GM12878 (cell line): ENCODE results near the gene CTNNBIP1. TPM values are rescaled to one million over a fixed set of nuclear protein-coding genes. Genes with fewer than 3 reads are reported as not detected.

ENCODE experiments used
- BHLHE40 ChIP-seq, 2 experiments: fragments of 450-650 bp in 1 of 2; IDR thresholded peaks; 2 replicates each; pipeline ENCODE4 v1.6.1; 2011 to 2017; ENCODE audit warnings: low read depth in 2 of 2, borderline replicate concordance in 1 of 2, improper control_type of control experiment in 1 of 2, low read length in 1 of 2, mild to moderate bottlenecking in 1 of 2
- BMI1 ChIP-seq: fragments of 450-650 bp; IDR thresholded peaks from 2 replicates; pipeline ENCODE4 v1.6.1; 2016; ENCODE audit warnings: mild to moderate bottlenecking, moderate library complexity, borderline replicate concordance
- CBFB ChIP-seq: IDR thresholded peaks from 2 replicates; pipeline ENCODE4 v1.6.1; 2016; ENCODE audit warnings: antibody characterized with exemption, low read depth
- CBX5 ChIP-seq: sonication (generic); IDR thresholded peaks from 2 replicates; pipeline ENCODE4 v1.6.1; 2016; ENCODE audit warnings: low read depth, moderate library complexity, mild to moderate bottlenecking, inconsistent platforms
- EED ChIP-seq: sonication (generic); IDR thresholded peaks from 2 replicates; pipeline ENCODE4 v1.6.1; 2016; ENCODE audit warnings: antibody characterized with exemption, low read depth
- GATAD2B ChIP-seq: fragments of 450-650 bp; conservative IDR thresholded peaks from 2 replicates; pipeline ENCODE4 v1.6.1; 2017; ENCODE audit warnings: low read depth, mild to moderate bottlenecking, moderate library complexity
- LARP7 ChIP-seq: fragments of 450-650 bp; IDR thresholded peaks from 2 replicates; pipeline ENCODE4 v1.6.1; 2017; ENCODE audit warnings: mild to moderate bottlenecking
- MEF2A ChIP-seq: IDR thresholded peaks from 2 replicates; pipeline ENCODE4 v1.6.1; 2011; ENCODE audit warnings: low read depth, mild to moderate bottlenecking, low read length, moderate library complexity; ENCODE audit not compliant: insufficient read depth
- MYB ChIP-seq: fragments of 150-350 bp; IDR thresholded peaks from 2 replicates; pipeline ENCODE4 v1.6.1; 2014; ENCODE audit warnings: mild to moderate bottlenecking, low read depth, low read length, borderline replicate concordance
- NR2C1 ChIP-seq: fragments of 450-650 bp; IDR thresholded peaks from 2 replicates; pipeline ENCODE4 v1.6.1; 2017; ENCODE audit warnings: antibody characterized with exemption, mild to moderate bottlenecking, moderate library complexity
- RCOR1 ChIP-seq: conservative IDR thresholded peaks from 2 replicates; pipeline ENCODE4 v1.6.1; 2012; ENCODE audit warnings: low read depth, low read length, improper control_type of control experiment
- RUNX3 ChIP-seq: IDR thresholded peaks from 2 replicates; pipeline ENCODE4 v1.6.1; 2012; ENCODE audit warnings: low read length, inconsistent platforms
- SMC3 ChIP-seq: IDR thresholded peaks from 2 replicates; pipeline ENCODE4 v1.6.1; 2011; ENCODE audit warnings: low read length, improper control_type of control experiment, borderline replicate concordance
- SPI1 ChIP-seq: IDR thresholded peaks from 2 replicates; pipeline ENCODE4 v1.6.1; 2011; ENCODE audit warnings: low read depth, mild to moderate bottlenecking, low read length, moderate library complexity, borderline replicate concordance; ENCODE audit not compliant: insufficient read depth
- SREBF1 ChIP-seq: IDR thresholded peaks from 2 replicates; pipeline ENCODE4 v1.6.1; 2012; ENCODE audit warnings: mild to moderate bottlenecking, low read length
- TAF1 ChIP-seq: IDR thresholded peaks from 2 replicates; pipeline ENCODE4 v1.6.1; 2011; ENCODE audit warnings: mild to moderate bottlenecking, low read depth, low read length, borderline replicate concordance
- TARDBP ChIP-seq: IDR thresholded peaks from 2 replicates; pipeline ENCODE4 v1.6.1; 2016; ENCODE audit warnings: borderline replicate concordance
- ZNF274 ChIP-seq: IDR thresholded peaks from one replicate; pipeline ENCODE4 v1.8.0; 2011; ENCODE audit not compliant: insufficient read length, insufficient read depth
- polyA plus RNA-seq, 11 experiments: library from polyadenylated mRNA; depleted of rRNA in 4 of 11; unstranded in 6 of 11; stranded (reverse) in 5 of 11; fragments of >200 nt; fragmentation: Nextera tagmentation in 4 of 11; fragmentation: Illumina TruSeq in 1 of 11; extraction: Ambion mirVana in 4 of 11; extraction: Trizol in 1 of 11; gene quantifications; 1 replicate in 1 of 11; 2 replicates in 10 of 11; pipeline versions ENCODE4 v1.2.1 to v1.2.3, GENCODE V29; 2011 to 2016; ENCODE audit warnings: inconsistent platforms in 2 of 11, missing spikeins in 2 of 11, low read depth in 1 of 11
- total RNA-seq, 4 experiments: library from RNA; depleted of rRNA in 3 of 4; stranded (reverse); fragments of >200 nt in 3 of 4; fragmentation: Illumina TruSeq in 1 of 4; extraction: Trizol in 1 of 4; gene quantifications; 2 replicates each; pipeline versions ENCODE4 v1.2.1 to v1.2.3, GENCODE V29; 2013 to 2021
- TF ChIP-seq, protein P1 (sequence below): fragments of 450-650 bp; IDR thresholded peaks from 2 replicates; pipeline ENCODE4 v1.6.1; 2016; ENCODE audit warnings: mild to moderate bottlenecking
- TF ChIP-seq, protein P2 (sequence below): IDR thresholded peaks from 2 replicates; pipeline ENCODE4 v1.6.1; 2011; ENCODE audit warnings: low read depth, mild to moderate bottlenecking, low read length, moderate library complexity, borderline replicate concordance; ENCODE audit errors: extremely low read depth
- TF ChIP-seq, protein P3 (sequence below): fragments of 150-350 bp; IDR thresholded peaks from 2 replicates; pipeline ENCODE4 v1.6.1; 2016; ENCODE audit warnings: low read depth, low read length
- TF ChIP-seq, protein P4 (sequence below): fragments of 450-650 bp; IDR thresholded peaks from 2 replicates; pipeline ENCODE4 v1.6.1; 2016; ENCODE audit warnings: mild to moderate bottlenecking
- TF ChIP-seq, protein P5 (sequence below): IDR thresholded peaks from 2 replicates; pipeline ENCODE4 v1.6.1; 2011; ENCODE audit warnings: borderline replicate concordance, low read depth, mild to moderate bottlenecking, moderate library complexity, mixed read lengths, low read length; ENCODE audit not compliant: insufficient read depth; ENCODE audit errors: extremely low read length

CTNNBIP1 gene
- total and polyA plus RNA-seq, 10 of the 15 experiments (the other 5 are each of a cell fraction or from before 2014, with no cell fraction given): 0.42 to 31.8 (median 10.8) TPM

DNA sequence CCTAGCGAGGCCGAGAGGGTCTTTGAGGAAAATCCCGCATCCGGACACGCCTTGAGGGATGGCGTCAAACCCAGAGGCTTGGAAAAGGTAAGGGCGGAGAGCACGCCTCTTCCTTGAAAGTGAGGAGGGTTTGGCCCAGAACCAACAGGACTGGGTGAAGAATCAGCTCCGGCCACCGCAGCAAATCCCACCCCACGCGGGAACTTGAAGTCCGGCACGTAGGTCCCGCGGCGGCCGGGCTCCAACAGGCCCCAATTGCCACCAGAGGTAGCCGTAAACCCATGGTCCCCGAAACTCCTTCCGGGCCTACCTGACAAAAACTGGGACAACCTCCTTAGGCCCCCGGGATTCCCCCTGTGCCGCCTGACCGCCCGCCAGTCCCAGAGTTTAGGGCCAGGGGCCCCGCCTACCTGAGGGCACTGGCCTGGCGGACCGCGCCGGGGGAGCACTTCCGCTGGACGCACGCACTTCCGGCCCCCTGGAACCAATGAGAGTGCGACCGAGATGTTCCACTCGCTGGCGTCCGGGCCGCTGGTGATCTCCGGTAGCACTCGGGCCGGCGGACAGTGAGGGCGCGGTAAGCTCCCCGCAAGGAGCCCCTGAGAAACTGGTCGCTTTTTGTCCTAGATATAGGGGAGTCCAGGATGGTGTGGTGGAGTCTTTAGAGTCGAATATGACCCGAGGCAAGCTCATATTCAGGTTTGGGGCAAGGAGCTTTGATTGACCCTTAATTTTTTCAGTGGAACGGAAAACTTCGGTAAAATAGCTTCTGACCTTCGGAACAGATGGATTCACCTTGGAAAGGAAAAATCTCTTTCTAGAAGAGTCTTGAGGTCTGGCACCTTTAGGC is 33.1 kb upstream of the CTNNBIP1 start, which contains the start of the genes LZIC and NMNAT1 (continued):
- TF ChIP-seq CBFB: peak; percentile 83
- 0 out of 2 replicates have a peak, but pooled peaks have one; percentile 28 for TF ChIP-seq MEF2A
- TF ChIP-seq, protein P1, sequence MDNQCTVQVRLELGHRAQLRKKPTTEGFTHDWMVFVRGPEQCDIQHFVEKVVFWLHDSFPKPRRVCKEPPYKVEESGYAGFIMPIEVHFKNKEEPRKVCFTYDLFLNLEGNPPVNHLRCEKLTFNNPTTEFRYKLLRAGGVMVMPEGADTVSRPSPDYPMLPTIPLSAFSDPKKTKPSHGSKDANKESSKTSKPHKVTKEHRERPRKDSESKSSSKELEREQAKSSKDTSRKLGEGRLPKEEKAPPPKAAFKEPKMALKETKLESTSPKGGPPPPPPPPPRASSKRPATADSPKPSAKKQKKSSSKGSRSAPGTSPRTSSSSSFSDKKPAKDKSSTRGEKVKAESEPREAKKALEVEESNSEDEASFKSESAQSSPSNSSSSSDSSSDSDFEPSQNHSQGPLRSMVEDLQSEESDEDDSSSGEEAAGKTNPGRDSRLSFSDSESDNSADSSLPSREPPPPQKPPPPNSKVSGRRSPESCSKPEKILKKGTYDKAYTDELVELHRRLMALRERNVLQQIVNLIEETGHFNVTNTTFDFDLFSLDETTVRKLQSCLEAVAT: no peak
- TF ChIP-seq, protein P2, sequence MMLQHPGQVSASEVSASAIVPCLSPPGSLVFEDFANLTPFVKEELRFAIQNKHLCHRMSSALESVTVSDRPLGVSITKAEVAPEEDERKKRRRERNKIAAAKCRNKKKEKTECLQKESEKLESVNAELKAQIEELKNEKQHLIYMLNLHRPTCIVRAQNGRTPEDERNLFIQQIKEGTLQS: no peak
- TF ChIP-seq SMC3: no peak
- TF ChIP-seq SREBF1: no peak
- TF ChIP-seq TARDBP: peak; percentile 87; the same call in 1 of the 2 replicates
- no peak for TF ChIP-seq RCOR1
- peak; percentile 66 to 85; a peak in 3 of 4 replicates for TF ChIP-seq BHLHE40 (IDR thresholded peaks at IDR 0.05; ENCODE audit: borderline replicate concordance in 1 of 2, low read depth in 2 of 2, low read length in 1 of 2)
- no peak for TF ChIP-seq MYB
- peak; percentile 86 for TF ChIP-seq NR2C1
- TF ChIP-seq BMI1: no peak
- TF ChIP-seq, protein P3, sequence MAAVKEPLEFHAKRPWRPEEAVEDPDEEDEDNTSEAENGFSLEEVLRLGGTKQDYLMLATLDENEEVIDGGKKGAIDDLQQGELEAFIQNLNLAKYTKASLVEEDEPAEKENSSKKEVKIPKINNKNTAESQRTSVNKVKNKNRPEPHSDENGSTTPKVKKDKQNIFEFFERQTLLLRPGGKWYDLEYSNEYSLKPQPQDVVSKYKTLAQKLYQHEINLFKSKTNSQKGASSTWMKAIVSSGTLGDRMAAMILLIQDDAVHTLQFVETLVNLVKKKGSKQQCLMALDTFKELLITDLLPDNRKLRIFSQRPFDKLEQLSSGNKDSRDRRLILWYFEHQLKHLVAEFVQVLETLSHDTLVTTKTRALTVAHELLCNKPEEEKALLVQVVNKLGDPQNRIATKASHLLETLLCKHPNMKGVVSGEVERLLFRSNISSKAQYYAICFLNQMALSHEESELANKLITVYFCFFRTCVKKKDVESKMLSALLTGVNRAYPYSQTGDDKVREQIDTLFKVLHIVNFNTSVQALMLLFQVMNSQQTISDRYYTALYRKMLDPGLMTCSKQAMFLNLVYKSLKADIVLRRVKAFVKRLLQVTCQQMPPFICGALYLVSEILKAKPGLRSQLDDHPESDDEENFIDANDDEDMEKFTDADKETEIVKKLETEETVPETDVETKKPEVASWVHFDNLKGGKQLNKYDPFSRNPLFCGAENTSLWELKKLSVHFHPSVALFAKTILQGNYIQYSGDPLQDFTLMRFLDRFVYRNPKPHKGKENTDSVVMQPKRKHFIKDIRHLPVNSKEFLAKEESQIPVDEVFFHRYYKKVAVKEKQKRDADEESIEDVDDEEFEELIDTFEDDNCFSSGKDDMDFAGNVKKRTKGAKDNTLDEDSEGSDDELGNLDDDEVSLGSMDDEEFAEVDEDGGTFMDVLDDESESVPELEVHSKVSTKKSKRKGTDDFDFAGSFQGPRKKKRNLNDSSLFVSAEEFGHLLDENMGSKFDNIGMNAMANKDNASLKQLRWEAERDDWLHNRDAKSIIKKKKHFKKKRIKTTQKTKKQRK: no peak
- TF ChIP-seq, protein P4, sequence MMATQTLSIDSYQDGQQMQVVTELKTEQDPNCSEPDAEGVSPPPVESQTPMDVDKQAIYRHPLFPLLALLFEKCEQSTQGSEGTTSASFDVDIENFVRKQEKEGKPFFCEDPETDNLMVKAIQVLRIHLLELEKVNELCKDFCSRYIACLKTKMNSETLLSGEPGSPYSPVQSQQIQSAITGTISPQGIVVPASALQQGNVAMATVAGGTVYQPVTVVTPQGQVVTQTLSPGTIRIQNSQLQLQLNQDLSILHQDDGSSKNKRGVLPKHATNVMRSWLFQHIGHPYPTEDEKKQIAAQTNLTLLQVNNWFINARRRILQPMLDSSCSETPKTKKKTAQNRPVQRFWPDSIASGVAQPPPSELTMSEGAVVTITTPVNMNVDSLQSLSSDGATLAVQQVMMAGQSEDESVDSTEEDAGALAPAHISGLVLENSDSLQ: peak; percentile 88
- TF ChIP-seq EED: no peak; the same call in 1 of the 2 replicates
- no peak for TF ChIP-seq ZNF274
- TF ChIP-seq LARP7: peak; percentile 88
- TF ChIP-seq SPI1: no peak
- peak; percentile 91 for TF ChIP-seq TAF1
- TF ChIP-seq CBX5: peak; percentile 41; the same call in 1 of the 2 replicates
- peak; percentile 80; the same call in 1 of the 2 replicates for TF ChIP-seq GATAD2B
- TF ChIP-seq RUNX3: peak; percentile 73; the same call in 1 of the 2 replicates
- TF ChIP-seq, protein P5, sequence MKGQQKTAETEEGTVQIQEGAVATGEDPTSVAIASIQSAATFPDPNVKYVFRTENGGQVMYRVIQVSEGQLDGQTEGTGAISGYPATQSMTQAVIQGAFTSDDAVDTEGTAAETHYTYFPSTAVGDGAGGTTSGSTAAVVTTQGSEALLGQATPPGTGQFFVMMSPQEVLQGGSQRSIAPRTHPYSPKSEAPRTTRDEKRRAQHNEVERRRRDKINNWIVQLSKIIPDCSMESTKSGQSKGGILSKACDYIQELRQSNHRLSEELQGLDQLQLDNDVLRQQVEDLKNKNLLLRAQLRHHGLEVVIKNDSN: peak; percentile 18
